ENCODE measurements around the gene N4BP2. TPM values are rescaled to one million over a fixed set of nuclear protein-coding genes. Genes with fewer than 3 reads are reported as not detected.

The N4BP2 gene
- total RNA-seq, 1 donor from 2014 or later: 8.1 TPM

DNA sequence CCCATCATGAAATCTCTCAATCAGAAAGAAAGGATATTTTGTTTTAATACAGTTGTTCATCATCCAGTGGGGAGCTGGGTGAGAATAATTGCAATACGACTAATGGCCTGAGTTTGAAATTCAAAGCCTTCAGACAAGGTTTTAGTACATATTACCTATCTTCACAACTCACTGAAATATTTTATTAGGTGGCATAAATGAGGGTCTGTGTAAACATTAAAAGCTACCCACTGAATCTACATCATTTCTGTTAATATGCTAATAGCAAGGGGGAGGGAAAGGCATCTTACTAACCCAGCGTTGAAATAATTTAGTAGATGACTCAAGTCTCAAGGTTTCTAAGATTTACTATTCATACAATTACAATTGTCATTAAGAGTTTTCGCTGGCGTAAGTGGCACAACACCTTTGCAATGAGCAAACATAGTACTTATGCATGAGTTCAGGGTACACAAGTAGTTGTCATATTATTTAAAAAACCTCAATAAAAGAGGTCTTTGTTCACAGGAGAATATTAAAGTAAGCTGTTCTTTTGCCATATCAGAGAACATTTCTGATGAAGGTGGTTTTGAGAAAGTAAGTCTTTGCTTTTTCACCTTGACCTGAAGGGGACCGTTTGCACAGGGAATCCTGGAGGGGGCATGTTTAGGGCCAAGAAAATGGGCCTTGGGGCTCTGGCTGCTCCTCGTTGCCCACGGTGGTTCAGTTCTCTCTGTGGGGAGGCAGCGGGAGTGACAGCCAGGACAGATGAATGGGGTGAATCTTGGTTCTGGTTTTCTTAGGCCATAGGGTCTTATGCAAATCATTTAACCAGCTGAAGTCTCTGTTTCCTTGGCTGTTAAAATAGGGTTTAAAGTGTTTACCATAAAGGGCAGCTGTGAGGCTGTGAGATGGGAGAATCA lies 135.7 kb downstream of the N4BP2 start:
- ATAC-seq: no peak

- peak; percentile 50 for ATAC-seq
Observed at GRCh38 chr4:40193016-40193571, 136.4 kb downstream of the N4BP2 start.

DNA sequence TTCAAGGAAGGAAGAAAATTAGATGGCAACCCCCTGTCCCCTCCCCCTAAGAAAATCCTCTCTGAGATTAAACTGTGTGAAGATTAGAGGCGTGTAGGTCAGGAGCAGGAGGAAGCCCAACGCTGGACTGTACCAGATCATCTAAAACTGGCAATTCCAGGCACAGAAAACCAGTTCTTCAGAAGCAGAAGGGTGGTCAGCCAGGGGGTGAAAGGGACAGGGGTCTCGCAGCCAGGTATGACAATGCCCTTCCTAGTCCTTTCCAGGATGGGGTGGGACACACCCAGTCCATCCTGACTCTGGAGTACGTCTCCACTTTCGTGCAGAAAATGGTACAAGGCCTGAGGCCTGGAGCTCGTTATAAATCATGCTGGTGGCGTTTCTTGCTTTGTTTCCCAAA lies 136.9 kb downstream of the N4BP2 start:
- peak; percentile 9 for ATAC-seq

DNA sequence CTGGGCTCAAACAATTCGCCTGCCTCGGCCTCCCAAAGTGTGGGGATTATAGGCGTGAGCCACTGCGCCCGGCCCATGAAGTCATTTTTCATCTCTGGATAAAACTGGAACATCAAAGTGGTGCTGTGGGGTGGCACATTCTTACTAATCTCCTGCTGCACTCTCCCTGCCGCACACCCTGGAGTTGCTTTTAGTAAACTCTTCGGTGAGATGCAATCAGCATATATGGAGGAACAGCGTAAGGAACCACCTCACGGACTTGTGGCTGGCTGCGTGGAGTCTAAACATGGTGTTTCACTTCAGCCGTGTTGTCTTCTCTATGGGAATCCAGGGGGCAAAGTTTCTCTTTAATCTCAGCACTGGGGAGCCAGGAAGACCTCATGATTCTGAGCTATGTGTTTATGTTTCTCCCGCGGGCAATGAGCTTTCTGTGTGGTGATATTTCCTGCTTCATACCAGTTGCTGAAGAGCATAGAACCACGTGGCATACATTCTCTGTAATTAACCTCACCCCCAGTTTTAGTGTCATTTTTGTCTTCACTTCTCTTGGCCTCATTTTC lies 138.0 kb downstream of the N4BP2 start:
- peak; percentile 22 for ATAC-seq

- no peak for ATAC-seq
Observed at GRCh38 chr4:40195182-40196177, 138.8 kb downstream of the N4BP2 start.

GRCh38 chr4:40196272-40196671 lies 139.6 kb downstream of the N4BP2 start:
- ATAC-seq: no peak

DNA sequence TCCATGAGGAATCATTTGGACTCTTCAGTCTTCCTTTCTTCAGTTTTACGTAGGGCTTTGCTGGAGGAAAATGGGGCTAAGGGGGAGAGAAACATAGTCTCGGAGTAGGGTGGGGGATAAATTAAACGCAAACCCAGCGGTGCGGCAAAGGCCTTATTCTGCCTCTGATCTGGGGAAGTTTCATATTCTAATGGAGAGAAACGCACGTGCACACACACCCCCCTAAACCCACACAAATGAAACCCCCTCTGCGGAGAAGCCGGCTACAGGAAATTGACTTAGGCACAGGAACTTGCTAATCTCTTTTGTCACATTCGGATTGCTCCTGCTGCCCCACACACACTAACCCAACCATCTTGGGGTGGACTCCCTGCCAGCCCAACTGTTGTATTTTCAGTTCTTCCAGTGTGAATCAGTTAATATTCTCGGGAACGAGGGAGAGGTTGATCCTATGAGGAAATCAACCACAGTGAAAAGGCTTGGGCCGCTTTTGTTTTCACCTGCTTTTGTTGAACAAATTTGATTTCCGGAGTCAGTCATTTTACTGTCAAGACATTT lies 140.2 kb downstream of the N4BP2 start, which contains the start of gene RHOH:
TSS of gene RHOH (plus strand) at position 308 of the 558 bp plus-strand sequence. CDS start 46,356 bp downstream, outside the sequence.
- ATAC-seq: peak; percentile 25

GRCh38 chr4:40197879-40198689 lies 141.4 kb downstream of the N4BP2 start:
- ATAC-seq: no peak

GRCh38 chr4:40199179-40199670 lies 142.6 kb downstream of the N4BP2 start:
- no peak for ATAC-seq

DNA sequence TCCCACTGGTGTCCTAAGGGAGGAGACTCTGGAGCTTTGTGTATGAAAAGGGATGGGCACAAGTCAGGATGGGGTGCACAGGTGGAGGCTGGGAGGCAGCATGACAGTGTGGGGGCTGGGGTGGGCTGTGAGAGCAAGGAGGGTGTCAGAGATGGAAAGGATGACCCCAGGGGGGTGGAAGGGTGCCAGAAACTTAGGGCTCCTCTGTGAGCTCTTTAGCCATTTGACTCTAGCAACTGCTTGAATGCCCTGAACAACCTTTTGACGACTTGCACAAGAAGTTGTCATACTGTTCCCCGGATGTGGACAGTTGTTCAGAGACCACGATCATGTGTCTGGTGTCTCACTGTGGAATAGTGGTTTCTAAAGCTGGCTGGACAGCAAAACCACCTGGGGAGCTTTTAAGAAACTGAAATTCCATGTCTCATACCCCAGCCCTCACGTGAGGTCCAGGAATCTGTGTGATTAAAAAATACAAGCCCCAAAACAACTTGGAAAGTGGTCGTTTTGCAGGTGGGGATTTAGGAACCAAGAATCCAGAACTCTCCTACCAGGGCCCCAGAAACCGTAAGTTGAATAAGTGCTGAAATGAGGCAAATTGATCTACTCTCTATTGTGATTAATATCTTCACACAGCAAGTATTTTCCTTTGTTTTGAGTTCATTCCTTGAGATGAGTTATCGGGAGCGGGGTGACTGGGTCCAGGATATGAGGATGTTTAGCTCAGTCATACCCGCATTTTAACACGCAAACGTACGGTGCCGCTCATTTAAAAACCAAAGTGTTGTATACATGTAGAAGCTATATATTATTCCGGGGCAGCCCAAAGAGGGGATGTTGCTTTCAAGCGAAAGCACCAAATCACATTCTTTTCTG lies 143.6 kb downstream of the N4BP2 start:
- peak; percentile 38 for ATAC-seq

DNA sequence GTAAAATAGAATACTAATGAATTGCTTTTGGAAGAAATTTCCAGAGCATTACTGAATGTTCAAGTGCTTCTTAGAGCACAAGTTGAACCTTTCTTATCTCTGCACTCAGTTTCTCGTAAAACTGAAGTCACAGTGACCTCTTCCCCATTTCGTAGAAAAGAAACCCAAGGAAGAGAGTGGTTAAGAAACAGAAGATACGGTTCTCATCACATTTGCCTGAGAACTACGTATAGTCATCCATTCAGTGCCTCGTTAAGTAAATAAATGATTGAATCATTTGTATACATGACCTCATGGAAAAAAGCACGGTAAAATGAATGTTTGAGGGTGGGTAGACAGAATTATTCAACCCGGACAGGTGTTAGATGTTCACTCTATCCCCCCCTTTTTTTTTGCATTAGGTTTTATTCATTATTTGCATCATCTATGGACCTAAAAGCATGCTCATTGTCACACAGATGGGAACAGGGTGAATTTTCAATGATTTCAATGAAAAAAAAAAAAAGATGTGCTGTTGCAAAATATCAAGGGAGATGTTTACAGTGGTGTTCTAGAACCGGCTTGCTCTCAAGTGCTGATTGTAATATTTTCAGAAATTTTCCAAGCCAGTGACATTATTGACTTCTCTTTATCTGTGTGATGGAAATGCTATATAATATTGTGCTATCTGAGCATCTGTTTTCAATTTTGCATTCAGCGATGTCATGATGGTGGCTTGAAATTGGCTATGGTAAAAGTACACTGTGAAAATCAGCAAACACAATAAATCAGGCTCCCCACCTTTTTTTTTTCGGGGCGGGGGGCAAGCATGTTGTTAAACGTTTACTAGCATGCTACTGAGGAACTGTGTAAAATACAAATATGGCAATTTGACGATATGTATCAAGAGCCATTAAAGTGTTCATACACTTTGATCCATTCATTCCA lies 144.5 kb downstream of the N4BP2 start:
- ATAC-seq: no peak

DNA sequence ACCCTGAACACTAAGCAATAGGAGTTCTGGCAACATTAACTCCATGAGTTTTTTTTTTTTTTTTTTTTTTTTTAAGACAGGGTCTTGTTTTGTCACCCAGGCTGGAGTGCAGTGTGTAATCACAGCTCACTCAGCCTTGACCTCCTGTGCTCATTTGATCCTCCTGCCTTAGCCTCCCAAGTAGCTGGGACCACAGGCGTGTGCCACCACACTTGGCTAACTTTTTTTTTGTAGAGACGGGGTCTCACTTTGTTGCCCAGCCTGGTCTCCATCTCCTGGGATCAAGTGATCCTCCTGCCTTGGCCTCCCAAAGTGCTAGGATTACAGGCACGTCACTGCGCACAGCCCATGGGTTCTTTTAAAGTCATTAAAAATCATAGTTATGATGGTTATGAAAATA lies 145.2 kb downstream of the N4BP2 start:
- no peak for ATAC-seq

DNA sequence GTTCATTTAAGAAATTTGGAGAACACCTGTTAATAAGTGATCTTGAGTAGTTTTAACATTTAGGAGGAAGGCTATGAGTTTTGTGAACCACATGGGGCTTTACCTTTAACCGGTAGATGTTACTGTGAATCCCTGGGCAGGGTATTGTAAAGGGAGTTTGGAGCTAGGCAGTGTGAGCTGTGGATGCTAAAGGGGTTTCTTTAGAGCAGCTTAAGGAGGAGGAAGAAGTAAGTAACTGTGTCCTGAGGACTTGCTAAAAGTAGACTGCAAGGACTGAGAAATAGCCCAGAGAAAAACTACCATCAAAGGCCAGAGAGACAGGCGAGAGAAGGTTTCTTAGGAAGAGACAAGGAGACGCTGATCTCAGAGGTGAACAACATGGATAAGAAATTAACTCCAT lies 145.8 kb downstream of the N4BP2 start:
- no peak for ATAC-seq

GRCh38 chr4:40204507-40205258 lies 148.0 kb downstream of the N4BP2 start:
- ATAC-seq: no peak

DNA sequence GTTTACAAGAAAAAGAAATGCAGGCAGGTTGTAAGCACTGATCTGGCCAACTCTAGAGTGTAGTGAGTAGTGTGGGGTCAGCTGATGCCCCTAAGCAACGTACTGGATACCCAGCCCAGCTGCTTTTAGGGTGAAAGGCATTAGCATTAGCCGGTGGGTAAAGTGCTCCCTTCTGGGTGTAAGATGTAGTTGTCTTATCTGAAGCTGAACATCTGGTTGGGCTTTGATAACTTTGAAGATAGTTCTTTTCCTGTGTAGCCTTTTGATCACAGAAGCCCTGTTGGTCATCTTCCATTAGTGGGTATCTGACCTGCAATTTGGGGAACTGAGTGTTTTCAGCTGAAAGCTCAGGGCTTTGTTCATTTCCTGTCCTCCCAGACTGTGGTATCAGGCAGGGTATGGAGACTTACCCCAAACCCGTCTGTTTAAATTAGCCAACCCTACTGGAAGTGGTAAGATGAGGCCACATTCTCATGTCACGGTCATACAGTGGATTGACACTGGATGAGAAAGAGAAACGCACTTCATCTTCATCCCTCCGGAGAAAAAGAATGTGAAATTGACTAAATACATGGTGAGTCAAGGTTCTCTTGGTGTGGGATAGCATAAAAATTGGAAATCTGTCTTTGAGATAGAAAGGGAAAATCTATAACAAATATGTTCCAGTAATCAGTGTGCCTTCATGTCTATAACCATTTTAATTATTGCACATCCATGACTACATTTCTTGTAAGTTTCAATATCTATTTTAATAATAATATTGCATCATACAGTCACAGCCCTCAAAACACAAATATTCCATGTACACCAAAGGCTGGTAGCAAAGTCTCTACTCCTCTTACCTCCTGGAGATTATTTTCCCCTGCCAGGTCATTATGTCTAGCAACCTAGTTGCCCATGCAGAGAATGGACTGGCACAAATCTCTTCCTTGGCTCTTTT lies 148.9 kb downstream of the N4BP2 start:
- peak; percentile 35 for ATAC-seq

DNA sequence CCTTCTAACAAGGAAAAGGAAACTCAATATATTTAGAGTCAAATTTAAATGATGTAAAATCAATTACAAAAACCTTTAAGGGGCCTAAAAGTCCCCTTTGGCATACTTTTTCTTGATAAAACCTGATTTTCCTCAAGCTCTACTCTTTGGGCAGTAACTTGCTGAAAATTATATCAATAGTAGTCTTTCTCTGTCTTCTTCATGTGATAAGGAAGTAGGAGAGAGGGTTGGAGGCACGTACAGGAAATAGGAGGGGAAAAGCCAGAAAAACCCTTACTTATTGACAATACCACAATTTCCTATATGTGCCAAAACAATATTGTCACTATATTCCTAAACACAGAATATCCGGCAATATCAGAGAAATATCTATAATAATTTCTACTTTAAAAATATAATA lies 149.8 kb downstream of the N4BP2 start:
- ATAC-seq: no peak

Data from esophagus mucosa (tissue), 1 donor.